Kidney (tissue), 14 donors: ENCODE measurements around the gene NASP. TPM values are rescaled to one million over a fixed set of nuclear protein-coding genes. Genes with fewer than 3 reads are reported as not detected.

Source experiments
- DNase-seq, 5 donors: peaks; one replicate each; pipeline ENCODE4 v3.0.0-alpha.2; 2013 to 2020
- FAIRE-seq: peaks from 2 replicates; lab custom pipeline; 2012; peaks lifted over from hg19 to GRCh38; lab: Jason Lieb, UNC
- H3K27ac ChIP-seq, 2 donors: one replicate each; pipeline ENCODE4 v1.7.0; 2013; ENCODE audit warnings: low read depth in 2 of 2, low read length in 2 of 2, inconsistent platforms in 1 of 2
- H3K27me3 ChIP-seq: one replicate; pipeline ENCODE4 v1.7.1; 2013; ENCODE audit warnings: low read length, inconsistent platforms; ENCODE audit not compliant: control insufficient read depth, insufficient read depth
- H3K36me3 ChIP-seq, 3 donors: one replicate each; pipeline versions ENCODE4 v1.7.0 to v1.7.1; 2013; ENCODE audit warnings: low read length in 3 of 3, control low read depth in 1 of 3, inconsistent platforms in 1 of 3; ENCODE audit not compliant: insufficient read depth in 3 of 3, control insufficient read depth in 2 of 3
- H3K4me1 ChIP-seq, 3 donors: one replicate each; pipeline versions ENCODE4 v1.7.0 to v1.7.1; 2013; ENCODE audit warnings: low read length in 3 of 3, inconsistent platforms in 1 of 3, low read depth in 1 of 3; ENCODE audit not compliant: control insufficient read depth in 2 of 3, insufficient read depth in 2 of 3
- H3K4me3 ChIP-seq, 3 donors: one replicate each; pipeline versions ENCODE4 v1.7.0 to v1.8.1; 2013; ENCODE audit warnings: low read length in 3 of 3, control low read depth in 1 of 3, inconsistent platforms in 1 of 3
- H3K9ac ChIP-seq, 3 donors: one replicate each; pipeline versions ENCODE4 v1.7.0 to v1.7.1; 2013; ENCODE audit warnings: low read length in 3 of 3, control low read depth in 1 of 3, inconsistent platforms in 1 of 3
- H3K9me3 ChIP-seq, 3 donors: one replicate each; pipeline versions ENCODE4 v1.7.0 to v1.7.1; 2013; ENCODE audit warnings: low read length in 3 of 3, control low read depth in 1 of 3, inconsistent platforms in 1 of 3; ENCODE audit not compliant: control insufficient read depth in 2 of 3, insufficient read depth in 1 of 3
- CTCF ChIP-seq: IDR thresholded peaks from 3 replicates; pipeline ENCODE4 v1.5.1; 2012; ENCODE audit warnings: mild to moderate bottlenecking, moderate library complexity, borderline replicate concordance; ENCODE audit not compliant: insufficient read depth; ENCODE audit errors: extremely low read depth
- intact Hi-C: fragments of 100-400 bp; cut with DNase I; formaldehyde crosslinking; loops from one replicate; pipeline ENCODE4 v1.11.1; 2022
- polyA plus RNA-seq: library from polyadenylated mRNA; stranded (reverse); fragments of 350-450 nt; fragmentation: Illumina TruSeq; extraction: RNeasy Lipid Tissue Mini Kit (QIAGEN cat#74804); gene quantifications from one replicate; pipeline ENCODE4 v1.2.3, GENCODE V29; 2014; ENCODE audit warnings: low read depth, low replicate concordance; ENCODE audit not compliant: insufficient read depth
- total RNA-seq: library from RNA; stranded (reverse); fragmentation: NEBNext Ultra II Directional; extraction: Animal tissue kit (Norgen Biotek cat#: 25700); gene quantifications from one replicate; pipeline ENCODE4 v1.2.1, GENCODE V29; 2021
- donor health status: control.
- donor health status: control.
- donor health status: control.
- donor health status: control.
- donor health status: control.
- donor health status: DM: yes; HTN: yes; CAD: no.
- donor health status: Normal renal cell carcinoma (clear cell type).

Gene NASP
- total and polyA plus RNA-seq, 2 donors from 2014 or later: 49.5 to 51.6 TPM

GRCh38 chr1:45621501-45621836, 37.6 kb downstream of the NASP start:
- Histone ChIP-seq H3K27me3 (no peaks in the 10 kb centered on the region), H3K9me3 (no peaks in the 10 kb centered on the region), H3K36me3 (peaks cover 4 to 18% (median 15%) of the 10 kb centered on the region in 3 donors), H3K4me1 (peaks cover 0 to 9% (median 0%) of the 10 kb centered on the region in 3 donors), H3K27ac (no peak overlapping the region), H3K9ac (no peak overlapping the region), H3K4me3 (no peak overlapping the region)
- no peak for TF ChIP-seq CTCF
- DNase-seq: no peak
- intact Hi-C loops: no loop called here
- FAIRE-seq: no peak

GRCh38 chr1:45621895-45622523, 38.2 kb downstream of the NASP start:
- Histone ChIP-seq H3K9ac (peak overlapping the region in 1 of 3 donors; percentile 55), H3K9me3 (no peaks in the 10 kb centered on the region), H3K36me3 (peaks cover 4 to 15% (median 14%) of the 10 kb centered on the region in 3 donors), H3K4me1 (peaks cover 0 to 9% (median 0%) of the 10 kb centered on the region in 3 donors), H3K27me3 (no peaks in the 10 kb centered on the region), H3K4me3 (peak overlapping the region in 1 of 3 donors; percentile 32), H3K27ac (peak overlapping the region in 1 of 2 donors; percentile 74)
- DNase-seq (peak in 3 of 5 donors; percentile 24 to 75 (median 55)), FAIRE-seq (no peak)
- TF ChIP-seq CTCF: no peak
- intact Hi-C loops: no loop called here

- FAIRE-seq: no peak
- H3K27me3 ChIP-seq: no peaks in the 10 kb centered on the region
- H3K9ac ChIP-seq: peak overlapping the region in 1 of 3 donors; percentile 55
- peaks cover 0 to 10% (median 9%) of the 10 kb centered on the region in 3 donors for H3K36me3 ChIP-seq
- peak in 4 of 5 donors; percentile 41 to 67 (median 47) for DNase-seq
- H3K27ac ChIP-seq: peak overlapping the region in 1 of 2 donors; percentile 74
- intact Hi-C loops: no loop called here
- H3K4me1 ChIP-seq: peaks cover 0 to 9% (median 0%) of the 10 kb centered on the region in 3 donors
- no peak for TF ChIP-seq CTCF
- no peaks in the 10 kb centered on the region for H3K9me3 ChIP-seq
- H3K4me3 ChIP-seq: peak overlapping the region in 1 of 3 donors; percentile 32
Measured at GRCh38 chr1:45622524-45623394, 38.9 kb downstream of the NASP start.
